Neuronal stem cell (in vitro differentiated cells): ENCODE data around the gene GPR143.
A peak's percentile ranks its signal among the peaks of the same experiment; 100 is the strongest.

ENCODE experiments used
- DNase-seq: peaks from one replicate; pipeline ENCODE4 v3.0.0-alpha.2; 2013; ENCODE audit warnings: low spot score
- H2AFZ ChIP-seq: one replicate; pipeline ENCODE4 v1.6.1; 2013; ENCODE audit warnings: mild to moderate bottlenecking, low read length, inconsistent platforms
- H2AK5ac ChIP-seq: 2 replicates; pipeline ENCODE4 v1.6.1; 2013; ENCODE audit warnings: low read depth, mild to moderate bottlenecking, inconsistent platforms, low read length, moderate library complexity, mixed read lengths
- H2BK120ac ChIP-seq: 2 replicates; pipeline ENCODE4 v1.6.1; 2013; ENCODE audit warnings: low read depth, mild to moderate bottlenecking, inconsistent platforms, low read length, moderate library complexity, mixed read lengths
- H2BK12ac ChIP-seq: one replicate; pipeline ENCODE4 v1.6.1; 2013; ENCODE audit warnings: low read length, inconsistent platforms
- H2BK15ac ChIP-seq: 2 replicates; pipeline ENCODE4 v1.6.1; 2013; ENCODE audit warnings: mild to moderate bottlenecking, low read length, inconsistent platforms, mixed read lengths
- H2BK5ac ChIP-seq: one replicate; pipeline ENCODE4 v1.6.1; 2013; ENCODE audit warnings: inconsistent platforms, mild to moderate bottlenecking, low read length, moderate library complexity
- H3K14ac ChIP-seq: one replicate; pipeline ENCODE4 v1.6.1; 2013; ENCODE audit warnings: low read length, inconsistent platforms
- H3K18ac ChIP-seq: 2 replicates; pipeline ENCODE4 v1.6.1; 2013; ENCODE audit warnings: low read length, inconsistent platforms
- H3K23ac ChIP-seq: 2 replicates; pipeline ENCODE4 v1.6.1; 2013; ENCODE audit warnings: low read depth, mild to moderate bottlenecking, mixed read lengths, low read length, inconsistent platforms; ENCODE audit not compliant: poor library complexity
- H3K27ac ChIP-seq: replicated peaks from 3 replicates; pipeline ENCODE4 v1.5.1; 2013; ENCODE audit warnings: low read length, inconsistent platforms
- H3K27me3 ChIP-seq, 3 experiments: 2 replicates each; pipeline ENCODE4 v1.6.1; 2013; ENCODE audit warnings: low read length in 3 of 3, mild to moderate bottlenecking in 2 of 3, inconsistent platforms in 1 of 3, low read depth in 1 of 3, mixed read lengths in 1 of 3, moderate library complexity in 1 of 3; ENCODE audit not compliant: control insufficient read depth in 3 of 3, insufficient read depth in 3 of 3
- H3K36me3 ChIP-seq, 2 donors: replicated peaks in 1 of 2; 2 replicates each; pipeline ENCODE4 v1.6.1; 2013; ENCODE audit warnings: low read length in 2 of 2; ENCODE audit not compliant: control insufficient read depth in 2 of 2, insufficient read depth in 2 of 2
- H3K4ac ChIP-seq: 2 replicates; pipeline ENCODE4 v1.6.1; 2013; ENCODE audit warnings: inconsistent platforms, mild to moderate bottlenecking, low read length, moderate library complexity
- H3K4me1 ChIP-seq, 2 donors: 1 replicate in 1 of 2; 2 replicates in 1 of 2; pipeline ENCODE4 v1.6.1; 2013; ENCODE audit warnings: low read length in 2 of 2, low read depth in 1 of 2; ENCODE audit not compliant: control insufficient read depth in 2 of 2, insufficient read depth in 1 of 2
- H3K4me2 ChIP-seq: one replicate; pipeline ENCODE4 v1.6.1; 2013; ENCODE audit warnings: mild to moderate bottlenecking, low read length, inconsistent platforms; ENCODE audit not compliant: insufficient read depth, poor library complexity, severe bottlenecking
- H3K4me3 ChIP-seq, 2 donors: 2 replicates each; pipeline ENCODE4 v1.5.1; 2013; ENCODE audit warnings: low read length in 2 of 2, mild to moderate bottlenecking in 2 of 2, inconsistent platforms in 1 of 2, moderate library complexity in 1 of 2
- H3K79me1 ChIP-seq: one replicate; pipeline ENCODE4 v1.6.1; 2013; ENCODE audit warnings: low read depth, mild to moderate bottlenecking, inconsistent platforms, low read length, moderate library complexity
- H3K9ac ChIP-seq: one replicate; pipeline ENCODE4 v1.6.1; 2013; ENCODE audit warnings: mild to moderate bottlenecking, low read depth, low read length, inconsistent platforms; ENCODE audit not compliant: poor library complexity
- H3K9me3 ChIP-seq, 2 donors: replicated peaks in 1 of 2; 2 replicates each; pipeline versions ENCODE3 to v1.6.1; 2013; ENCODE audit warnings: low read length in 2 of 2, mild to moderate bottlenecking in 2 of 2, inconsistent platforms in 1 of 2, low read depth in 1 of 2, mixed read lengths in 1 of 2, moderate library complexity in 1 of 2; ENCODE audit not compliant: control insufficient read depth in 2 of 2, insufficient read depth in 1 of 2
- H4K8ac ChIP-seq: one replicate; pipeline ENCODE4 v1.6.1; 2013; ENCODE audit warnings: low read depth, mild to moderate bottlenecking, inconsistent platforms, low read length, moderate library complexity
- H4K91ac ChIP-seq: one replicate; pipeline ENCODE4 v1.6.1; 2013; ENCODE audit warnings: low read length, low read depth, mild to moderate bottlenecking, inconsistent platforms; ENCODE audit not compliant: poor library complexity
- WGBS, 2 donors: extraction: QIAGEN DNeasy Blood & Tissue Kit; methylation state at CpG; one replicate each; pipeline ENCODE4 v1.1.7; 2013; ENCODE audit warnings: missing lambda C conversion rate in 2 of 2, mixed read lengths in 1 of 2; ENCODE audit not compliant: insufficient read length in 2 of 2, insufficient replicate concordance in 1 of 2; ENCODE audit errors: extremely low coverage in 2 of 2; 5-methylcytosine and 5-hydroxymethylcytosine counted together

GPR143 gene

DNA sequence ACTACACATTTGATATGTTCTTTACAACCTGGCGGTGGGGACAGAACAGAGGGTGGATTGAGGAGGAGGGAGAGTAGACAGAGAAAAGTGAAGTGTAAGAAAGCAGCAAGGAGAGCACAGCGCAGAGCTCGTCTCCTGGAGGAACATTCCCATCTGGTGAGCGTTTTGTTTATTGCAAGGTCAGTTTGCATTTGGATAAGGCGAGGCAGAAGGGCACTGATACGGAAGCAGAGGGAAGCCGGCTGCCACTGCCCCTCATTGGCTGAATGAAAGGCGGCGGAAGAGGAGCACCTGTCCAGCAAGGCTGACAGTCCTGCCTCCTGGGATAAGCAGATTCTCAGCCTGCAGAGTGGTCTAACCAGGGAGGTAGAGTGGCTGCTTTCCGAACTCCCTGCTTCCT, 83.2 kb downstream of the GPR143 start:
- no peak overlapping the region for H3K23ac ChIP-seq
- DNase-seq: no peak

DNA sequence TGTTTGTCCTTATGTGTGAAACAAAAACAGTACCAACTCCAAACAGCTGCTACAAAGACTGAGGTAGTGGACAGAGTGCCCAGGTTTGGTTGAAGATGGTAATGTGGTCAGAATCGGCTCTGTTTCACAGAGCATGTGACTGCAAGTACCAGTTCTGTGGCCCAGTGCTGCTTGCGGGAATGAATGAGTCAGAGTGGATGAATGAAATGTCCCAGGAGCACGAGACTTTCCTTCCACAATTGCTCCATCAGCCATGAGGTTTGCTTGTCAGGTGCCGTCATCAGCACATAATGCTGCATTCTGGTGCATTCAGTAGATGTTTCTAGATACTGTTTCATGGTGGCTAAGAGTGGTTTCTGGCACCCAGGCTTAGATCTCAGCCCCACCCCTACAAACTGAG, 84.2 kb downstream of the GPR143 start:
- Histone ChIP-seq H2BK15ac (no peak overlapping the region), H3K9me3 (no peaks in the 10 kb centered on the region), H3K23ac (no peak overlapping the region), H3K4me1 (no peaks in the 10 kb centered on the region), H2BK5ac (no peak overlapping the region), H2AK5ac (no peak overlapping the region), H3K36me3 (peaks cover 4 to 20% of the 10 kb centered on the region in 2 donors), H4K91ac (no peak overlapping the region), H3K79me1 (no peaks in the 10 kb centered on the region), H3K27ac (no peak overlapping the region), H3K27me3 (no peaks in the 10 kb centered on the region), H3K14ac (no peak overlapping the region), H3K18ac (no peak overlapping the region), H3K9ac (peak overlapping the region; percentile 44), H2AFZ (no peak overlapping the region), H2BK12ac (no peak overlapping the region), H2BK120ac (no peak overlapping the region), H3K4ac (no peak overlapping the region), H4K8ac (no peak overlapping the region), H3K4me2 (no peak overlapping the region), H3K4me3 (no peak overlapping the region)
- DNase-seq: no peak
- no CpG with 5 or more reads among the region's 4 CpGs for WGBS, 2 donors

More for the DNA sequence above, 83.2 kb downstream of the GPR143 start:
- H3K79me1 ChIP-seq: no peaks in the 10 kb centered on the region
- no peak overlapping the region for H3K14ac ChIP-seq
- H3K4ac ChIP-seq: no peak overlapping the region
- no peak overlapping the region for H2BK12ac ChIP-seq
- no peak overlapping the region for H2AK5ac ChIP-seq
- no peak overlapping the region for H3K9ac ChIP-seq
- no CpG with 5 or more reads among the region's 10 CpGs for WGBS, 2 donors
- H2BK15ac ChIP-seq: no peak overlapping the region
- peaks cover 4 to 24% of the 10 kb centered on the region in 2 donors for H3K36me3 ChIP-seq
- H3K4me2 ChIP-seq: no peak overlapping the region
- no peak overlapping the region for H2AFZ ChIP-seq
- no peak overlapping the region for H2BK5ac ChIP-seq
- no peak overlapping the region for H2BK120ac ChIP-seq
- no peak overlapping the region for H3K4me3 ChIP-seq
- no peak overlapping the region for H4K8ac ChIP-seq
- H4K91ac ChIP-seq: no peak overlapping the region
- no peaks in the 10 kb centered on the region for H3K27me3 ChIP-seq
- no peak overlapping the region for H3K27ac ChIP-seq
- no peaks in the 10 kb centered on the region for H3K9me3 ChIP-seq
- H3K4me1 ChIP-seq: no peaks in the 10 kb centered on the region
- no peak overlapping the region for H3K18ac ChIP-seq

DNA sequence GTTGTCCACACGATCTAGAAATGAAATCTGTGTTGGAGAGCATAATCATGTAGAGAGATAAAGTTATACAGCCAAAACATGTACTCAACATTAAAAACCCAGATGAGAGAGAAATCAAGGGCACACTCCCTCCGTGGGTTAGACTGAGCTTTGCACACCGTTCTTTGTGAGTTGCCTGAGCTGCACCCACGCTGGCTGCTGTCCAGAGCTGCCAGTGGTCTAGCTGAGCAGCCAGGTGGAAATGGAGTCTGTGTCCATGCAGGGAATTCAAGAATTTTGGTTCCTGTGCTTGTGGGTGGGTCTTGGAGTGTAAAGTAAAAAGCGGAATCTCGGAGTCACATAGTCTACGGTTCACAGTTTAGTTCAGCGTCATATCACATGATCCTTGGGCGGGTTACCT, 84.6 kb downstream of the GPR143 start:
- H3K9ac ChIP-seq: no peak overlapping the region
- H4K8ac ChIP-seq: no peak overlapping the region
- DNase-seq: no peak
- H3K9me3 ChIP-seq: peaks cover 0 to 2% of the 10 kb centered on the region in 2 donors
- H4K91ac ChIP-seq: no peak overlapping the region
- no peak overlapping the region for H3K14ac ChIP-seq
- H2BK5ac ChIP-seq: no peak overlapping the region
- H2BK15ac ChIP-seq: no peak overlapping the region
- H3K4me1 ChIP-seq: no peaks in the 10 kb centered on the region
- H3K27ac ChIP-seq: no peak overlapping the region
- no peak overlapping the region for H3K4me3 ChIP-seq
- H3K79me1 ChIP-seq: no peaks in the 10 kb centered on the region
- H2AK5ac ChIP-seq: no peak overlapping the region
- no CpG with 5 or more reads among the region's 9 CpGs for WGBS, 2 donors
- peaks cover 4 to 18% of the 10 kb centered on the region in 2 donors for H3K36me3 ChIP-seq
- H3K23ac ChIP-seq: no peak overlapping the region
- no peak overlapping the region for H3K4ac ChIP-seq
- H3K4me2 ChIP-seq: no peak overlapping the region
- H3K27me3 ChIP-seq: no peaks in the 10 kb centered on the region
- no peak overlapping the region for H2BK12ac ChIP-seq
- H2BK120ac ChIP-seq: no peak overlapping the region
- H3K18ac ChIP-seq: no peak overlapping the region
- no peak overlapping the region for H2AFZ ChIP-seq

DNA sequence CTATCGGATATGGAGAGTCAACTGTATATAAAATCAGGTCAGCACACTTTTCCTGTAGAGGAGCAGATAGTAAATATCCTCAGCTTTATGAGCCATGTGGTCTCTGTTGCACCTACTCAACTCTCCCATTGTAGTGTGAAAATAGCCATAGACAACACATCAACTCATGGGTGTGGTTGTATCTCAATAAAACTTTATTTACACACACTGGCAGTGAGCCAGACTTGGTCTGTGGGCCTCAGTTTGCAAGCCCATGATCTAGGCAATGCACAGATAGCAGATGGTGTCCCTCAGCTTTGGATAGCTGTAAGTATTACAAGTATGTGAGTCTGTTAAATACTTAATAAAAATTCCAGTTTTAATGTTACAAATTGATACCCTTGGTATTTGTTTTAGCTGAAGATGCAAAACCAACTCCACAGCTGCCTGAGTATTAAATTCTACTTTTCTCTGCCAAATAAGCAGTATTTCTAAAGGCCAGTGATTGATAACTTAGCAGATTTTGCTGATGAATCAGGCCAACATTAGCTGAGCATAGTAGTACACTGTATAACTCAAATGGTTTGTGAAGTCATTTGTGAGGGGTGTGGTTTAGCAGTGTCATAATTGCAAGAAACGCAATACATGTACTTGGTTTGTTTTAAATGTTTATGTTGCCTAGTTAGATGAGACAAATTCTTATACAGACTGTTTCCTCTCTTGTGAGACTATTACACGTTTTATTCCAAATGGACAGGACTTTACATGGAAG, 87.3 kb downstream of the GPR143 start:
- Histone ChIP-seq H3K9me3 (peaks cover 0 to 3% of the 10 kb centered on the region in 2 donors), H4K91ac (no peak overlapping the region), H3K4me1 (no peaks in the 10 kb centered on the region), H3K27me3 (no peaks in the 10 kb centered on the region), H3K4me3 (no peak overlapping the region), H2BK120ac (no peak overlapping the region), H2BK12ac (no peak overlapping the region), H3K79me1 (no peaks in the 10 kb centered on the region), H3K14ac (no peak overlapping the region), H2BK15ac (no peak overlapping the region), H3K18ac (no peak overlapping the region), H3K27ac (no peak overlapping the region), H2AFZ (no peak overlapping the region), H3K23ac (no peak overlapping the region), H3K36me3 (peaks cover 0 to 4% of the 10 kb centered on the region in 2 donors), H3K9ac (no peak overlapping the region), H2AK5ac (no peak overlapping the region), H3K4ac (no peak overlapping the region), H2BK5ac (no peak overlapping the region), H3K4me2 (no peak overlapping the region), H4K8ac (no peak overlapping the region)
- WGBS, 2 donors: no CpG with 5 or more reads among the region's 3 CpGs
- DNase-seq: no peak
